ENCODE data around the gene CALR.
A peak's percentile ranks its signal among the peaks of the same experiment; 100 is the strongest.
"Not testable (repeated sequence)": the region's sequence is repeated elsewhere in the genome, so short reads cannot be mapped to it uniquely, and the experiment has no call there.

The CALR gene

DNA sequence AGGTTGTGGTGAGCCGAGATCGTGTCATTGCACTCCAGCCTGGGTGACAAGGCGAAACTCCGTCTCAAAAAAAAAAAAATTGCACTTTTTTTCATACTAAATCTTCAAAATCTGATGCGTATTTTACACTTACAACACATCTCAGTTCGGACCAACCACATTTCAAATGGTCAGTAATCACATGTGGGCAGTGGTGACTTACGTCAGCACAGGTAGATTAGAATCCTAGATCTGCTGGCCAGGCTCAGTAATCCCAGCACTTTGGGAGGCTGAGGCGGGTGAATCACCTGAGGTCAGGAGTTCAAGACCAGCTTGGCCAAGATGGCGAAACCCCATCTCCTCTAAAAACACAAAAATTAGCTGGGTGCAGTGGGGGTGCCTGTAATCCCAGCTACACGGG lies 3.3 kb upstream of the CALR start:
- DNase-seq = no peak

DNA sequence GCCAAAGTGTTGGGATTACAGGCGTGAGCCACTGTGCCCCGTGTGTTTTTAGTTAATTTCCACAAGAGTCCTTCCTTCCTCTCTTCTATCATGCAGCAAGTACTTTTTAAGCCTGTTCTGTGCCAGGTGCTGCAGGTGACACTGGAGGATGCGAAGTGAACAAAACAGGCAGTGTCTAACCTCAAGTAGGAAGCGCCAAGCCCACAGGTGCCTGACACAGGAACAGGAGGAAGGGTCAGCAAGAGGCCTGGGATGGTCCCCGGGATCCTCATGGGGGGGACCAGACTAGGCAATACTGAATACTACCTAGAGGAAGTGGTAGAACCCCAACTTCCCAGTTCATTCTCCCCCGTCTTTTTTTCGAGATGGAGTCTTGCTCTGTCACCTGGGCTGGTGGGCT lies 1.8 kb upstream of the CALR start:
- DNase-seq = no peak

DNA sequence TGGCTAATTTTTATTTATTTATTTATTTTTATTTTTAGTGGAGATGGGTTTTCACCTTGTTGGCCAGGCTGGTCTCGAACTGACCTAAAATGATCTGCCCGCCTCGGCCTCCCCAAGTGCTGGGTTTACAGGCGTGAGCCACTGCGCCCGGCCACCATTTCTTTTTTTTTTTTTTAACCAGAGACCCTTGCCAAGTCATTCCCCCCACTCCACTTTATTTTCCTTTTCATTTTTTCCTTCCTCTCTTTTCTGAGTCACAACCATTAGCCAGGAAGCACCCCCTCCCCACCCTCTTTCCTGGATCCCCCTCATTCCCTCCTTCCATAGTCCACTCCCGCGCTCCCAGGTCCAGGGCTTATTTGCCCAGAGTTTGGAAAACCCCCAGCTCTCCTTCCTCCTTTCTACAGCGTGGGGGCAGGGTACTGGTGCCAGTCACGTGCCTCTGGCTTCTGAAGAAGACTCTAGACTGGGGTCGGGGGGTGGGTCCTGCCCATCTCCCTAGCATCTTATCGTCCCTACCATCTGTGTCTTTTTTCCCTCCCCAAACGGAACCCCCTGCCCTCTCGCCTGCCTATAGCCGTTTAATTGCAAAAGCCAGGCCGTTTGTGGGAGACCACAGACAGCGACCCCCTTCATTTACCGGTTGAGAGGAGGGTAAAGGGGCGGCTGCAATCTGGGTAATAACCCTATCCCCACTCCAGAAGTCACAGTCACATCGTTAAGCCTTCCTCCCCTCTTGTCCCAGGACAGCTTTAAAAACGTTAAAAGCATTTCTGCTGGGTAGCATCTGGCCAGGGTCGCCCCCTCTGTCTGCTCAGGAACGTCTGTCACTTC lies 1.1 kb upstream of the CALR start:
- no peak for DNase-seq

DNA sequence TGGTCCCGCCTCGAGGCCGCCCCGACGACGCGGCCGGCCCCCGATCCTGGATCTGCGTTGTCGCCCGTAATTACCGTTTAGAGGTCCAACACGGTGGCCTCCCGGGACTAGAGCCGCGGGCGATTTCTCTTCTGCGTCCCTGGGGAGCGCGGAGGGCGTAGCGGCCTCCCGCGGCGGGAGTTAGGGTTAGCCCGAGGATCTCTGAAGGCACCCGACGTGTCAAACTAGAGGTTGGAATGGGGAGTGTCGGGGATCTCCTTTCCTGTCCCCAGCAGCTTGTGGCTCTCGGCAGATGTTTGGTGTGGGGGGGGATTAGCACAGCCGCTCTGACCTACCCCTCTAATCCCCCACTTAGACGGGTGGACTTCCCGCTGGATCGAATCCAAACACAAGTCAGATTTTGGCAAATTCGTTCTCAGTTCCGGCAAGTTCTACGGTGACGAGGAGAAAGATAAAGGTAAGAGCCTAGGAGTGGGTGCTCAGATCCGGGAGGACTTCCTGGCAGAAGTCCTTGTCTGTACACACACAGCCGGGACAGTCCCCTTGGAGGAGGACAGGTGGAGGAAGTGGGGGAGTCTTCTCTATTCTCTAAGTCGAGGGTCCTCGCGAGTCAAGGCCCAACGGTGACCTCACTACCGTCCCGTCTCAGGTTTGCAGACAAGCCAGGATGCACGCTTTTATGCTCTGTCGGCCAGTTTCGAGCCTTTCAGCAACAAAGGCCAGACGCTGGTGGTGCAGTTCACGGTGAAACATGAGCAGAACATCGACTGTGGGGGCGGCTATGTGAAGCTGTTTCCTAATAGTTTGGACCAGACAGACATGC lies 581 bp downstream of the CALR start:
- peak; percentile 51 for DNase-seq

DNA sequence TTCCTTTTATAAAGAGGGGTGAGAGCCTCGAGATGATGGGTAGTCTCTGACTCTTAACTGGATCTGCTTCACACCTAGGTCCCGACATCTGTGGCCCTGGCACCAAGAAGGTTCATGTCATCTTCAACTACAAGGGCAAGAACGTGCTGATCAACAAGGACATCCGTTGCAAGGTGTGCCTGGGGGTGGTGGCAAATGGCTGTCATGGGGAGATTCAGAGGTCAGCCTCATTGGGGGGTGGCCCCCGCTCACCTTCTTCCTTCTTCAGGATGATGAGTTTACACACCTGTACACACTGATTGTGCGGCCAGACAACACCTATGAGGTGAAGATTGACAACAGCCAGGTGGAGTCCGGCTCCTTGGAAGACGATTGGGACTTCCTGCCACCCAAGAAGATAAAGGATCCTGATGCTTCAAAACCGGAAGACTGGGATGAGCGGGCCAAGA lies 1.6 kb downstream of the CALR start:
- DNase-seq = no peak

DNA sequence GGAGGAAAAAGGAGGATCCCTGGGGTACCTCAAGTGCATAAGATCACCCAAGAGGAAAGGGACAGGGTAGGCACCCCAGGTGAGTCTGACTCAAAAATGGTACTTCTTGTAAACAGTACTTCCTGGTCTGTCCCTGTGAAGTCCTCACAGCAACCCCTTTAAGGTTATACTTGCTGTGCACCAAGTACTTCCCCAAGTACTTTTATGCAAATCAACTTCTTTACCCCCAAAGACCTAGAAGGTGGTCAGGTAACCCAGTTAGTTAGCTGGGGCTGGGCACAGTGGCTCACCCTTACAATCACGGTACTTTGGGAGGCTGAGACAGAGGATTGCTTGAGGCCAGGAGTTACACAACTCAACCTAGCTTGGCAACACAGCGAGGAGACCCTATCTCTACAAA lies 2.5 kb downstream of the CALR start:
- DNase-seq = no peak

DNA sequence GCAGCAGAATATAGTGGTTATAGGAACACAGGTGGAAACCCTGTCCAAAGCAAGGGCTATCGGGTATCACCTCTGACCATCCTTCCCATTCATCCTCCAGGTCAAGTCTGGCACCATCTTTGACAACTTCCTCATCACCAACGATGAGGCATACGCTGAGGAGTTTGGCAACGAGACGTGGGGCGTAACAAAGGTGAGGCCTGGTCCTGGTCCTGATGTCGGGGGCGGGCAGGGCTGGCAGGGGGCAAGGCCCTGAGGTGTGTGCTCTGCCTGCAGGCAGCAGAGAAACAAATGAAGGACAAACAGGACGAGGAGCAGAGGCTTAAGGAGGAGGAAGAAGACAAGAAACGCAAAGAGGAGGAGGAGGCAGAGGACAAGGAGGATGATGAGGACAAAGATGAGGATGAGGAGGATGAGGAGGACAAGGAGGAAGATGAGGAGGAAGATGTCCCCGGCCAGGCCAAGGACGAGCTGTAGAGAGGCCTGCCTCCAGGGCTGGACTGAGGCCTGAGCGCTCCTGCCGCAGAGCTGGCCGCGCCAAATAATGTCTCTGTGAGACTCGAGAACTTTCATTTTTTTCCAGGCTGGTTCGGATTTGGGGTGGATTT lies 5.1 kb downstream of the CALR start:
- DNase-seq = no peak

DNA sequence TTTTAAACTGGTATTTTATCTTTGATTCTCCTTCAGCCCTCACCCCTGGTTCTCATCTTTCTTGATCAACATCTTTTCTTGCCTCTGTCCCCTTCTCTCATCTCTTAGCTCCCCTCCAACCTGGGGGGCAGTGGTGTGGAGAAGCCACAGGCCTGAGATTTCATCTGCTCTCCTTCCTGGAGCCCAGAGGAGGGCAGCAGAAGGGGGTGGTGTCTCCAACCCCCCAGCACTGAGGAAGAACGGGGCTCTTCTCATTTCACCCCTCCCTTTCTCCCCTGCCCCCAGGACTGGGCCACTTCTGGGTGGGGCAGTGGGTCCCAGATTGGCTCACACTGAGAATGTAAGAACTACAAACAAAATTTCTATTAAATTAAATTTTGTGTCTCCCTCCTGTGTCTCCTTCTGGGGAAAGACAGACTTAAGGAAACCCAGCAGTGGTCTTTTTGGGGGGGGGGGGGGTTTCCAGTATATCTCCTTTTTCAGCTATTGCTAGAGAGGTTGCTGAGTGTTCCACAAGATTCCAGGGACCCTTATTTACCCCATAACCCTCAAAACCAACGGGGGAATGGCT lies 5.8 kb downstream of the CALR start:
- no peak for DNase-seq

DNA sequence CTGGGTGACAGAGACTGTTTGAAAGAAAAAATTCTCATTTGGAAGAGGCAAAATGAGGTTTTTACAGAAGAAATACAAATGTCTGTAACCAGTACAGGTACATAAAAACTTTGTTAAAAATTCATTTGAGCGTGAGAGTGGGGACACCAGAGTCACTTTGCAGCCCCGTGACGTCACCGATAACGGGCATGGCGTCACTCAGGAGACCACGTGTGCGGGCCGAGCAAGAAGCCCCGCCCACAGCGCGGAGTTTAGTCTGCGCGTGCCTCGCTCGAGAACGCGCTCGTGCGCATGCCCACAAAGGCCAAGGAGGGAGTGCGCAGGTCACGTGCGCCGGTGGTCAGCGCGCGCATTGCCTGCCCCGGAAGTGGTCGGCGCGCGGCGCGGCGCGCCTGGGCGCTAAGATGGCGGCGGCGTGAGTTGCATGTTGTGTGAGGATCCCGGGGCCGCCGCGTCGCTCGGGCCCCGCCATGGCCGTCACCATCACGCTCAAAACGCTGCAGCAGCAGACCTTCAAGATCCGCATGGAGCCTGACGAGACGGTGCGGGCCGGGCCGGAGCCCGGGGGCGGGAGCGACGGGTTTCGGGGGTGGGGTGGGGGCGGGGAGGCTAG lies 7.2 kb downstream of the CALR start, which contains the start of gene RAD23A:
TSS of gene RAD23A (plus strand) at position 384 of the 613 bp plus-strand sequence. CDS start at position 471, 87 bp downstream.
- DNase-seq = peak; percentile 97

DNA sequence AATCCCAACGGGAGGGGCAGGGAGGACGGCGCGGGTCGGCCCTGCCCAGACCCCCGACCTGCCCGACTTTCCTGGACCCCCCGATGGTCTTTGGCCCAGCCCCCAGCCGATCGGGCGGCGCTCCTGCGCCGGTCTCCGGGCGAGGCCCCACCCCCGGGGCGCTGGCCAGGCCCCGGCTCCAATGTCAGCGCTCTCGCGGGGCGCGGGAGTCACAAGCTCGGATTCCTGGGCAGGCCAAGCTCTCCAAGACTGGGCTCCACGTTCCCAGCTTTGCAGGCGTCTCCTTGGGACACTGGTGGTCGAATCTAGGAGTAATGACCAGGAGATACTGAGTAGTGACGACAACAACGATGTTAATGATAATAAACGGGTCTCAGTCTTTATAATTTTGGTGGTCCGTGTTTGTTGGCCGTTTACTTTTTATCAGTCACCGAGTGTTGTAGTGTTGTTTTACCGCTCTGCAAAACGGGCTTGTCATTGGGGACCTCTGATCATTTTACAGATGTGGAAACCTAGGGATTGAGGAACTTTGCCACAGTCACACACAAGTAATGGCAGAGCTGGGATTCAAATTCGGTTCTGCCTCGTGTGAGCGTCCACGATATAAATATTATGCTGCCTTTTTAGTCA lies 7.8 kb downstream of the CALR start:
- peak; percentile 80 for DNase-seq

DNA sequence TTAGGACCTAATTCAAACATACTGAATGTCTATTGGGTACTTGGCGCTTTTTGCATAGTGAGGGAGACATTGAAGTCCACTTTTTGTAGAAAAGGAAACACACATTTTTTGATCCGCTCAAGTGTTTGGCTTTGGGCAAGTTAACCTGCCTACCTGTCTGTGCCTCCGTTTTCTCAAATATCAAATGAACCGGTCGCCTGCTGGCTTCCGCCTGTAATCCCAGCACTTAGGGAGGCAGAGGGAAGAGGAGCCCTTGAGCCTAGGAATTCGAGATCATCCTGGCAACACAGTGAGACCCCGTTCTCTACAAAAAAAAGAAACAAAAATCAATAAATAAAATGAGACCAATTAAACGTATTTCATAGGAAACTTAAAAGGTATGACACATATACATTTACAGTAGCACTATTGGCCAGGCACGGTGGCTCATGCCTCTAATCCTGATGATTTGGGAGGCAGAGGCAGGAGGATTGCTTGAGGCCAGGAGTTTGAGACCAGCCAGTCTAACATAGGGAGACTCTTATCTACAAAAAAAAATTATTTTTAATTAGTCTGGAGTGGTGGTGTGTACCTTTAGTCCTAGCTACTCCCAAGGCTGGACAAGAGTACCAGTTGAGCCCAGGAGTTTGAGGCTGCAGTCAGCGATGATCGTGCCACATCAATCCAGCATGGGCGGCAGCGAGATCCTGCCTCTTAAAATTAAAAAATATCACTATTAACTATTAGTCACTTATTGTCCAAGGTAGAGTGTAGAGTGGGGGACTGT lies 8.5 kb downstream of the CALR start:
- DNase-seq = no peak

DNA sequence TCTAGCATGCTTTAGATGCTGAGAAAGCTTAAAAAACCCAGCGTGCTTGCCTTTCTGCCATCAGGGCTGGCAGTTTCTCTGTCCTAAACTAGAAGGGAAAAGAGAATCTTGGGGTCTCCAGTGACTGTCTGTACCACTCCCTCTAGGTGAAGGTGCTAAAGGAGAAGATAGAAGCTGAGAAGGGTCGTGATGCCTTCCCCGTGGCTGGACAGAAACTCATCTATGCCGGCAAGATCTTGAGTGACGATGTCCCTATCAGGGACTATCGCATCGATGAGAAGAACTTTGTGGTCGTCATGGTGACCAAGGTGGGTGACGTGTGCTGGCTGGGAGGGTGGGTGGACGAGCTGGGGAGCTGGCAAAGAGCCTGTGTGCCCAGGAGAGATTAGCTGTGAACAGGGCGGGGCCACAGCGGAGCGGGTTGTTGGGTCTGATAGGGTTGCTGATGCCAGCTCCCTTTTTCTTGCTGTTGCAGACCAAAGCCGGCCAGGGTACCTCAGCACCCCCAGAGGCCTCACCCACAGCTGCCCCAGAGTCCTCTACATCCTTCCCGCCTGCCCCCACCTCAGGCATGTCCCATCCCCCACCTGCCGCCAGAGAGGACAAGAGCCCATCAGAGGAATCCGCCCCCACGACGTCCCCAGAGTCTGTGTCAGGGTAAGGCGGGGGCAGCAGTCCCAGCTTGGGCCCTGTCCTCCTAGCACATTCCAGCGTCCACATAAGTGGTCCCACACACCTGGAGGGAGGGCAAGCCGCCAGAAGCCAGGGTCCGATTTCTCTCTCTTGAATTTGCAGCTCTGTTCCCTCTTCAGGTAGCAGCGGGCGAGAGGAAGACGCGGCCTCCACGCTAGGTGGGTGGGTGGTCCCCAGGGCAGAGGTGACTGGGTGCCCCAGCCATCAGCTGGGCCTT lies 9.5 kb downstream of the CALR start:
- DNase-seq = no peak

DNA sequence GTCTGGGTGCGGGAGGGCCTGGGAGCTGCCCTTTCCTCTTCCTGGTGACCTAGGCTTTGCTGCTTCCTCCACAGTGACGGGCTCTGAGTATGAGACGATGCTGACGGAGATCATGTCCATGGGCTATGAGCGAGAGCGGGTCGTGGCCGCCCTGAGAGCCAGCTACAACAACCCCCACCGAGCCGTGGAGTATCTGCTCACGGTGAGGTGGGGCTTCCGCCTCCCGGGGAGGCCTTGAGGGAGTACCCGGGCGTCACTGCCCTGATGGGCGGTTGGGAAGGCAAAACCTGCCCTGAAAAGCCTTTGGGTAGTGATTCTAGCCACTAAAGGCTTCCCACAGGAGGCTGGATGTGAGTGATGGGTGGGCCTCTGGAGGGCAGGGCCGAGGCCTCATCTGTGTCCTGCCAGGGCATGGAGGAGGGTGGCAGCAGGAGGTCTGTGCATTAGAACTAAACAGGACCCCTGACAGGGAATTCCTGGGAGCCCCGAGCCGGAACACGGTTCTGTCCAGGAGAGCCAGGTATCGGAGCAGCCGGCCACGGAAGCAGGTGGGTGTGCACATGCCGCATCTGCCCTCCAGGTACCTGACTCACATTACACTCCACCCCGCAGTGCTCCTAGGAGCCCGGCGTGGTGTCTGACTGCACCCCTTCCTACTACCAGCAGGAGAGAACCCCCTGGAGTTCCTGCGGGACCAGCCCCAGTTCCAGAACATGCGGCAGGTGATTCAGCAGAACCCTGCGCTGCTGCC lies 10.4 kb downstream of the CALR start:
- DNase-seq = no peak

DNA sequence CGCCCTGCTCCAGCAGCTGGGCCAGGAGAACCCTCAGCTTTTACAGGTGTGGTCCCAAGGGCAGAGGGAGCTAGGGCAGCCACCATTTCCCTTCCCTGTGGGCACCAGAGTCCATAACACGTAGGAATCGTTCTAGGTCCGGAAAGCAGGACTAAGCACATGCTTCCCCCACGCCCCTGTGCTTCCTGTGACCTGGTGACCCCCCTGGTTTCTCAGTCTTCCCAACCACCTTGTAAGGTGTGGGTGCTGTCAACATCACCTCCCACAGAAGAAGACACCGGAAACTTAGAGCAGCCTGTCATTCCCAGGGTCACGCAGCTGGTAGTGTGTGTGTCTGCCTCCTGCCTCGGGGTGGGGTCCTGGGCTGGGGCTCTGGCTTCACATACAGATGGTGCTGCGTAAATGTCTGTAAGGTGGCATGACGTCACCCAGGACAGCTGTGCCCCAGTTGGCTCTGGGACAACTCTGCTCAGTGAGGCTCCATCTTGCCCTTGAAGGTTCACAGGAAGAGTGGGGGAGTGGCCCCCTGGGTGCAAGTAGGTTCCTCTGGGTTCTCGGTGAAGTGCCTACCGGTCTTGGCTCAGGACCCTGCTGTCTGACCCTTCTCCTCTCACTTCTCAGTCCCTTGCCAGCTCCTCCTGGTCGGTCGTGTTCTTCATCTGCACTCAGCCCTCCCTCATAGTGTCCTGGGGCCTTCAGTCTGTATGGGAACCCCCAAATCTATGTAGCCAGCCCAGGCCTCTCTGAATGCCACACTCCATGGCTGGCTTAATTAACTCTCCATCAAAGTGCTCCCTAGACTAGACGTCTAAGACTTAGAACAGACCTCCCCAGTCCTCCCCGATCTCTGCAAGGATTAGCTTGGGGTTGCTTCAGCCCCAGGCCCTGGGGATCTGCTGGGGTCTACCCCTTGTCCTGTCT lies 11.2 kb downstream of the CALR start:
- DNase-seq = no peak

DNA sequence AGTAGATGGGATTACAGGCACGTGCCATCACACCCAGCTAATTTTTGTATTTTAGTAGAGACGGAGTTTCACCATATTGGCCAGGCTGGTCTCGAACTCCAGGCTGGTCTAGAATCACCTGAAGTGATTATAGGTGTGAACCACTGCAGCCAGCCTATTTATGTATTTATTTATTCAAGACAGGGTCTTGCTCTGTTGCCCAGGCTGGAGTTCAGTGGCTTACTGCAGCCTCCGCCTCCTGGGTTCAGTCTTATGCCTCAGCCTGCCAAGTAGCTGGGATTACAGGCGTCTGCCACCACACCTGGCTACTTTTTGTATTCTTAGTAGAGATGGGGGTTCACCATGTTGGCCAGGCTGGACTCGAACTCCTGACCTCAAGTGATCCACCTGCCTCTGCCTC lies 13.6 kb downstream of the CALR start:
- not testable (repeated sequence) for DNase-seq

DNA sequence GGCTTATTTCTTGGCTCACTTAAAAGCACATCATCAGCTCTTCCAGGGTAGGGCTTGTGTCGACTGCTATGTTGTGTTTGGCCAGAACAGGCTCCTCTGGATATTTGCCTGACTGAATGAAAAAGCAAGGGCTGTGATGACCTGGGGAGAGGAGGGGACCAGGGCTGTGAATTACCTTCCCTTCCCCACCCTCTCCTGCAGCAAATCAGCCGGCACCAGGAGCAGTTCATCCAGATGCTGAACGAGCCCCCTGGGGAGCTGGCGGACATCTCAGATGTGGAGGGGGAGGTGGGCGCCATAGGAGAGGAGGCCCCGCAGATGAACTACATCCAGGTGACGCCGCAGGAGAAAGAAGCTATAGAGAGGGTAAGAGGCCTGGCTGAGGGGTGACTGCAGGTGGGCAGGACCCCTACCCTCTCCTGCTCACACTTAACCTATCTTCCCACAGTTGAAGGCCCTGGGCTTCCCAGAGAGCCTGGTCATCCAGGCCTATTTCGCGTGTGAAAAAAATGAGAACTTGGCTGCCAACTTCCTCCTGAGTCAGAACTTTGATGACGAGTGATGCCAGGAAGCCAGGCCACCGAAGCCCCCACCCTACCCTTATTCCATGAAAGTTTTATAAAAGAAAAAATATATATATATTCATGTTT lies 14.2 kb downstream of the CALR start:
- DNase-seq = peak; percentile 64

DNA sequence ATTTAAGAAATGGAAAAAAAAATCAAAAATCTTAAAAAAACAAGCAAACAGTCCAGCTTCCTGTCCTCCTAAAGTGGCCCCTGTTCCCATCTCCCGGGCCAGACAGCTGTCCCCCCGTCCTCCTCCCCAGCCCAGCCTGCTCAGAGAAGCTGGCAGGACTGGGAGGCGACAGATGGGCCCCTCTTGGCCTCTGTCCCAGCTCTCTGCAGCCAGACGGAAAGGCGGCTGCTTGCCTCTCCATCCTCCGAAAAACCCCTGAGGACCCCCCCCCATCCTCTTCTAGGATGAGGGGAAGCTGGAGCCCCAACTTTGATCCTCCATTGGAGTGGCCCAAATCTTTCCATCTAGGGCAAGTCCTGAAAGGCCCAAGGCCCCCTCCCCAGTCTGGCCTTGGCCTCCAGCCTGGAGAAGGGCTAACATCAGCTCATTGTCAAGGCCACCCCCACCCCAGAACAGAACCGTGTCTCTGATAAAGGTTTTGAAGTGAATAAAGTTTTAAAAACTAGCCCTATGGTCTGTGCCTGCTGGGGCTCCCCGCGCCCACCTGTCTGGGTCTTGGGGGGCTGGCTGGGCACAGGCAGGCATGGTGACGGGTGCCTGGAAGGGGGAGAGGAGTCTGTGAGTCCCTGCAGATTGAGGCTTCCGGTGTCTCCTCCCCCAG lies 14.9 kb downstream of the CALR start:
- DNase-seq = no peak
